GM12891 (cell line): ENCODE measurements around the gene RSBN1L.

Source experiments
- POLR2A ChIP-seq: IDR thresholded peaks from 2 replicates; pipeline ENCODE4 v1.6.1; 2011; ENCODE audit warnings: low read depth, low read length, control low read depth
- POLR2AphosphoS5 ChIP-seq: IDR thresholded peaks from 2 replicates; pipeline ENCODE4 v1.6.1; 2011; ENCODE audit warnings: low read depth, low read length, control low read depth
- TAF1 ChIP-seq: IDR thresholded peaks from 2 replicates; pipeline ENCODE4 v1.6.1; 2011; ENCODE audit warnings: low read depth, low read length, control low read depth

DNA sequence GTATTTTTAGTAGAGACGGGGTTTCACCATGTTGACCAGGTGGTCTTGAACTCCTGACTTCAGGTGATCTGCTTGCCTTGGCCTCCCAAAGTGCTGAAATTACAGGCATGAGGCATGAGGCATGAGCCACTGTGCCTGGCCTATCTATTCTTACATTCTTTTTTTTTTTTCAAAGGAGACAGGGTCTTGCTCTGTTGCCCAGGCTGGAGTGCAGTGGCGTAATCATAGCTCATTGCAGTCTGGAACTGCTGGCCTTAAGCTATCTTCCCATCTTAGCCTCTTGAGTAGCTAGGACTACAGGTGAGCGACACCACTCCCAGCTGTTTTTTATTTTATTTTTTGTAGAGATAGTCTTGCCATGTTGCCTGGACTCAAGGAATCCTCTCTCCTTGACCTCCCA is 20.5 kb downstream of the RSBN1L start:
- no peak for TF ChIP-seq POLR2A
- no peak for TF ChIP-seq POLR2AphosphoS5
- no peak for TF ChIP-seq TAF1
